Endothelial cell of umbilical vein (primary cell): ENCODE results near the gene PRPF31. TPM values are rescaled to one million over a fixed set of nuclear protein-coding genes. Genes with fewer than 3 reads are reported as not detected.

Source experiments
- BruUV-seq: library from RNA; stranded (reverse); fragments of 400-500 nt; replicated peaks from 2 replicates; lab custom pipeline; 2021; lab: Mats Ljungman, UMichigan
- CTCF ChIA-PET: fragments of 300-600, 350-600 bp; sonication (Branson Sonifier 250); formaldehyde crosslinking; loops from one replicate; lab custom pipeline; 2021; ENCODE audit warnings: antibody characterized with exemption, inconsistent platforms; lab: Charles Lee
- POLR2A ChIA-PET: fragments of 300-600, 350-600 bp; sonication (Branson Sonifier 250); formaldehyde crosslinking; loops from one replicate; lab custom pipeline; 2021; ENCODE audit warnings: antibody characterized with exemption, inconsistent platforms; lab: Charles Lee
- DNase-seq: peaks from one replicate; pipeline ENCODE4 v3.0.0-alpha.2; 2011; ENCODE audit warnings: low read depth, low spot score
- FAIRE-seq: peaks from 2 replicates; lab custom pipeline; 2011; peaks lifted over from hg19 to GRCh38; lab: Jason Lieb, UNC
- H2AFZ ChIP-seq: 2 replicates; pipeline ENCODE4 v1.6.0; 2012; ENCODE audit warnings: low read depth, low read length, control low read depth, inconsistent platforms
- H3K27ac ChIP-seq: 2 replicates; pipeline ENCODE4 v1.5.1; 2011; ENCODE audit warnings: low read depth, mild to moderate bottlenecking, control low read depth, low read length, moderate library complexity; ENCODE audit not compliant: insufficient read depth
- H3K27me3 ChIP-seq, 2 experiments: 2 replicates each; pipeline versions ENCODE4 v1.6.0 to v1.6.1; 2011; ENCODE audit warnings: low read length in 2 of 2, mixed read lengths in 1 of 2; ENCODE audit not compliant: control insufficient read depth in 2 of 2, insufficient read depth in 2 of 2
- H3K36me3 ChIP-seq, 2 experiments: 2 replicates in 1 of 2; 3 replicates in 1 of 2; pipeline ENCODE4 v1.5.1; 2011; ENCODE audit warnings: low read length in 2 of 2, mild to moderate bottlenecking in 1 of 2, moderate library complexity in 1 of 2; ENCODE audit not compliant: control insufficient read depth in 2 of 2, insufficient read depth in 2 of 2; ENCODE audit errors: extremely low read depth in 1 of 2
- H3K4me1 ChIP-seq: 3 replicates; pipeline ENCODE4 v1.5.1; 2011; ENCODE audit warnings: mild to moderate bottlenecking, low read length; ENCODE audit not compliant: control insufficient read depth, insufficient read depth; ENCODE audit errors: extremely low read depth
- H3K4me2 ChIP-seq: 2 replicates; pipeline ENCODE4 v1.6.1; 2011; ENCODE audit warnings: low read length, control low read depth, mixed read lengths; ENCODE audit not compliant: insufficient read depth
- H3K4me3 ChIP-seq, 3 experiments: fragments of 200-600 bp in 1 of 3; sonication (generic), shearing (Covaris generic) in 1 of 3; replicated peaks in 1 of 3; 2 replicates each; pipeline ENCODE4 v1.5.1; 2011 to 2016; ENCODE audit warnings: control low read depth in 3 of 3, low read length in 3 of 3, mild to moderate bottlenecking in 2 of 3, inconsistent platforms in 1 of 3, low read depth in 1 of 3, moderate library complexity in 1 of 3; ENCODE audit not compliant: insufficient read depth in 1 of 3
- H3K79me2 ChIP-seq: 2 replicates; pipeline ENCODE4 v1.6.0; 2012; ENCODE audit warnings: low read length, inconsistent platforms; ENCODE audit not compliant: control insufficient read depth, insufficient read depth
- H3K9ac ChIP-seq: replicated peaks from 2 replicates; pipeline ENCODE3; 2011; ENCODE audit warnings: low read length, control low read depth; ENCODE audit not compliant: insufficient read depth; ENCODE audit errors: extremely low read depth
- H3K9me1 ChIP-seq: replicated peaks from 3 replicates; pipeline ENCODE4 v1.6.0; 2011; ENCODE audit warnings: mild to moderate bottlenecking, low read length; ENCODE audit not compliant: control insufficient read depth, insufficient read depth; ENCODE audit errors: extremely low read depth
- H3K9me3 ChIP-seq: replicated peaks from 2 replicates; pipeline ENCODE4 v1.5.1; 2012; ENCODE audit warnings: low read length, inconsistent platforms; ENCODE audit not compliant: control insufficient read depth, insufficient read depth
- H4K20me1 ChIP-seq: replicated peaks from 2 replicates; pipeline ENCODE3; 2011; ENCODE audit warnings: mild to moderate bottlenecking, low read length; ENCODE audit not compliant: control insufficient read depth, insufficient read depth; ENCODE audit errors: extremely low read depth
- CTCF ChIP-seq, 2 donors: IDR thresholded peaks; 1 replicate in 1 of 2; 2 replicates in 1 of 2; pipeline ENCODE4 v1.5.1; 2011; ENCODE audit warnings: low read length in 2 of 2, mild to moderate bottlenecking in 2 of 2, moderate library complexity in 2 of 2, control low read depth in 1 of 2, inconsistent platforms in 1 of 2, low read depth in 1 of 2; ENCODE audit not compliant: insufficient read depth in 1 of 2; ENCODE audit errors: extremely low read depth in 1 of 2
- EZH2 ChIP-seq: IDR thresholded peaks from 2 replicates; pipeline ENCODE4 v1.6.1; 2012; ENCODE audit warnings: borderline replicate concordance, low read depth, mild to moderate bottlenecking, moderate library complexity, low read length, inconsistent platforms; ENCODE audit not compliant: severe bottlenecking
- FOS ChIP-seq: IDR thresholded peaks from 2 replicates; pipeline ENCODE4 v1.6.1; 2011; ENCODE audit warnings: mild to moderate bottlenecking, low read length, moderate library complexity, borderline replicate concordance; ENCODE audit not compliant: insufficient read depth
- JUN ChIP-seq: IDR thresholded peaks from 2 replicates; pipeline ENCODE4 v1.6.1; 2011; ENCODE audit warnings: borderline replicate concordance, low read depth; ENCODE audit not compliant: insufficient read length, insufficient read depth
- MYC ChIP-seq: IDR thresholded peaks from one replicate; pipeline ENCODE4 v1.6.1; 2011; ENCODE audit warnings: mild to moderate bottlenecking, low read depth, low read length
- POLR2A ChIP-seq: IDR thresholded peaks from 2 replicates; pipeline ENCODE4 v1.6.1; 2012; ENCODE audit warnings: low read depth, mild to moderate bottlenecking, control low read depth, low read length
- POLR2AphosphoS5 ChIP-seq: IDR thresholded peaks from 2 replicates; pipeline ENCODE4 v1.6.1; 2012; ENCODE audit warnings: low read depth, mild to moderate bottlenecking, control low read depth, low read length, moderate library complexity; ENCODE audit not compliant: insufficient read depth
- dilution Hi-C: fragments of 300-500 bp; cut with MboI; formaldehyde crosslinking; loops from one replicate; pipeline ENCODE4 v1.15.0; 2019; ENCODE audit warnings: low sequenced_read_pairs; ENCODE audit not compliant: extremely low pct_ligation_motif_present
- intact Hi-C: fragments of 100-400 bp; cut with micrococcal nuclease; formaldehyde crosslinking; loops from one replicate; pipeline ENCODE4 v1.10.0; 2022
- polyA plus RNA-seq, 4 experiments: library from polyadenylated mRNA; depleted of rRNA in 3 of 4; stranded (reverse) in 3 of 4; unstranded in 1 of 4; fragments of >200 nt; gene quantifications; 2 replicates each; pipeline versions ENCODE4 v1.2.1 to v1.2.3, GENCODE V29; 2011 to 2012; ENCODE audit warnings: missing spikeins in 1 of 4
- total RNA-seq: library from RNA; stranded (reverse); gene quantifications from 2 replicates; pipeline ENCODE4 v1.2.3, GENCODE V29; 2021

The PRPF31 gene
- total and polyA plus RNA-seq, 2 donors (not counting 3 experiments of a cell fraction or from before 2014, with no cell fraction given), result 76.2 to 101 TPM

DNA sequence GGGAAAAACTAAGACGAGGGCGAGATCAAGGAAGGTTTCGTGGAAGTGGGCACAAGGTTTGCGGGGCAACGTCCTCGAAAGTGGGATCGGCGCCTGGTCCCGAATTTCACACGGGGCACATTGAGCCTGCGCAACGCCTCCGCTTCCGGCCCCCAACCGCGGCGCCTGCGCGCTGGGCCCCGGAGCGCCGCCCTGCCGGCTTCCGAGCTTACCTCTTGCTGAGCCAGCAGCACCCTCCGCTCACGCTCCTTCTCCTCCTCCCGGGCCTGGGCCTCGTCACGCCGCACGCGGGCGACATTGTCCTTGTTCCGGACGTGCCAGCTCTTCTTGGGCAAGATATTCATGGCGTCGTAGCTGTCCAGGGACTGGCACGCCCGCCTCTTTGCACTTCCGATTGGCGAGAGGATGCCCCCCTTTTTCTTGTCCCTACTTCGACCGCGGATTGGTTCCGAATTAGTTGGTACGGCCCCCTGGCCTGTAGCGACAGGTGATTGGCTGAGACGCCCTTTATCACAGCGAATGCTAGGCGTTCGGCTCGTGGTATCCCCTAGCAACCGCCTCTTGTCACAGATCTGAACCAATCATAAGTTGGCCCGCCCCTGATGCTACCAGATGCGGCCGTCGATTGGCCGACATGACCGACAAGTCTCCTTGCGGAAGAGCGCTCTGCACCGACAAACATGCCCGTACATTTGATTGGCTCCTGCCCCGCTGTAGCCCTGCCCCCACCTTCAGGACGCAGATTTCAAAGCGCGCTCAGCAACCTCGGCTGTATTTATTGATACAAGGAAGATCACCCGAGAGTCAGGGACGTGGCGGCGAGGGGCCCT is 44.0 kb downstream of the PRPF31 start, which contains the start of gene LENG1:
TSS of gene LENG1 (minus strand) at position 370 of the 830 bp plus-strand sequence. CDS start at position 344, 26 bp downstream.
- H3K79me2 ChIP-seq, result peaks cover 4% of the 10 kb centered on the region
- FAIRE-seq, result peak; percentile 100
- dilution Hi-C loops, result no loop called here
- peaks cover 18% of the 10 kb centered on the region for H3K4me1 ChIP-seq
- H3K36me3 ChIP-seq, result peaks cover 6 to 23% of the 10 kb centered on the region in 2 experiments
- no peak for TF ChIP-seq EZH2
- TF ChIP-seq CTCF (IDR thresholded peaks at IDR 0.05; ENCODE audit: extremely low read depth in 1 of 2, insufficient read depth in 1 of 2, low read depth in 1 of 2, low read length in 2 of 2), result peak; percentile 24 to 29
- TF ChIP-seq MYC, result no peak
- peak; percentile 83 for TF ChIP-seq POLR2A
- TF ChIP-seq FOS, result no peak
- TF ChIP-seq JUN, result no peak
- TF ChIP-seq POLR2AphosphoS5, result peak; percentile 41
- peak within 1 kb of the TSS; percentile 71 for H3K27ac ChIP-seq
- peaks cover 0 to 8% of the 10 kb centered on the region in 2 experiments for H3K27me3 ChIP-seq
- H3K9me3 ChIP-seq, result no peaks in the 10 kb centered on the region
- POLR2A ChIA-PET, result interaction anchor here (0.5 to 1.6 kb wide), 3 partner anchors 9 to 30 kb away, joined by 3 to 4 read pairs (median 3); partner anchors contain the start of gene MBOAT7
- peak within 1 kb of the TSS; percentile 56 to 80 (median 77) for H3K4me3 ChIP-seq
- peak within 1 kb of the TSS; percentile 76 for H3K4me2 ChIP-seq
- BruUV-seq, result no TSS peak
- CTCF ChIA-PET, result interaction anchor here (0.7 to 1.8 kb wide), 9 partner anchors 13 to 1474 kb away, joined by 3 to 8 read pairs (median 3); partner anchors contain the start of genes CNOT3, LENG8, MBOAT7 and TMC4
- H2AFZ ChIP-seq, result peak within 1 kb of the TSS; percentile 73
- DNase-seq, result peak; percentile 100
- intact Hi-C loops, result loop anchor here (1.0 to 5.0 kb wide), 6 partner anchors 10 to 298 kb away; partner anchors contain the start of genes CNOT3, PRPF31, RPS9 and TFPT
- no peaks in the 10 kb centered on the region for H3K9me1 ChIP-seq
- no peaks in the 10 kb centered on the region for H4K20me1 ChIP-seq
- H3K9ac ChIP-seq, result peak within 1 kb of the TSS; percentile 81
